ENCODE measurements around the gene ZNF555. TPM values are rescaled to one million over a fixed set of nuclear protein-coding genes. Genes with fewer than 3 reads are reported as not detected.
"Not testable (repeated sequence)": the region's sequence is repeated elsewhere in the genome, so short reads cannot be mapped to it uniquely, and the experiment has no call there.

Gene ZNF555
- total RNA-seq, 3 donors from 2014 or later (not counting 1 experiment from before 2014, with no cell fraction given) = 2.0 to 4.6 (median 2.9) TPM

DNA sequence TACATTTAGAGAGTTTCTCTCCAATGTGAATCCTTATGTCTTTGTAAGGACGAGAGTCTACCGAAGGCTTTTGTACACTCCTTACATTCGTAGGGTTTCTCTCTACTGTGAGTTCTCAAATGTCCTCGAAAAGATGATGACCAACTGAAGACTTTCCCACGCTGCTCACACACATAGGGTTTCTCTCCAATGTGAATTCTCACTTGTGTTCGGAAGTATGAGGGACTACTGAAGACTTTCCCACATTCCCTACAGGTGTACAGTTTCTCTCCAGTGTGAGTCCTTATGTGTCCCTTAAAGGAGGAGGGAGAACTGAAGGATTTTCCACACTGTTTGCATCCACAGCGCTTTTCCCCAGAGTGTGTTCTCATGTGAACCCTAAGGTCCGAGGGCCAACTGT is 55.4 kb downstream of the ZNF555 start:
- Mint-ChIP-seq H3K36me3 (no peaks in the 10 kb centered on the region), H3K27me3 (ENCODE audit: low read depth in 2 of 2) (no peaks in the 10 kb centered on the region), H3K9me3 (no peaks in the 10 kb centered on the region), H3K27ac (no peak overlapping the region), H3K4me3 (no peak overlapping the region), H3K4me1 (peaks cover 12 to 14% of the 10 kb centered on the region in 2 donors)
- Histone ChIP-seq H3K27me3 (ENCODE audit: control insufficient read depth, insufficient read depth, low read length) (no peaks in the 10 kb centered on the region), H3K36me3 (ENCODE audit: control insufficient read depth, insufficient read depth, low read length) (no peaks in the 10 kb centered on the region), H3K4me3 (ENCODE audit: low read length) (no peak overlapping the region), H3K4me1 (ENCODE audit: control insufficient read depth, insufficient read depth, low read length) (peaks cover 9% of the 10 kb centered on the region), H3K9me3 (ENCODE audit: control insufficient read depth, insufficient read depth, low read length) (no peaks in the 10 kb centered on the region), H3K27ac (ENCODE audit: low read length) (no peak overlapping the region)
- DNase-seq (no peak), ATAC-seq (no peak)
- TF ChIP-seq, protein P1, sequence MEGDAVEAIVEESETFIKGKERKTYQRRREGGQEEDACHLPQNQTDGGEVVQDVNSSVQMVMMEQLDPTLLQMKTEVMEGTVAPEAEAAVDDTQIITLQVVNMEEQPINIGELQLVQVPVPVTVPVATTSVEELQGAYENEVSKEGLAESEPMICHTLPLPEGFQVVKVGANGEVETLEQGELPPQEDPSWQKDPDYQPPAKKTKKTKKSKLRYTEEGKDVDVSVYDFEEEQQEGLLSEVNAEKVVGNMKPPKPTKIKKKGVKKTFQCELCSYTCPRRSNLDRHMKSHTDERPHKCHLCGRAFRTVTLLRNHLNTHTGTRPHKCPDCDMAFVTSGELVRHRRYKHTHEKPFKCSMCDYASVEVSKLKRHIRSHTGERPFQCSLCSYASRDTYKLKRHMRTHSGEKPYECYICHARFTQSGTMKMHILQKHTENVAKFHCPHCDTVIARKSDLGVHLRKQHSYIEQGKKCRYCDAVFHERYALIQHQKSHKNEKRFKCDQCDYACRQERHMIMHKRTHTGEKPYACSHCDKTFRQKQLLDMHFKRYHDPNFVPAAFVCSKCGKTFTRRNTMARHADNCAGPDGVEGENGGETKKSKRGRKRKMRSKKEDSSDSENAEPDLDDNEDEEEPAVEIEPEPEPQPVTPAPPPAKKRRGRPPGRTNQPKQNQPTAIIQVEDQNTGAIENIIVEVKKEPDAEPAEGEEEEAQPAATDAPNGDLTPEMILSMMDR (IDR thresholded peaks at IDR 0.05) = no peak
- intact Hi-C loops (cut with micrococcal nuclease) = no loop called here
- 73% methylated on average over 6 of the region's 8 CpGs for WGBS (ENCODE audit: insufficient coverage)

DNA sequence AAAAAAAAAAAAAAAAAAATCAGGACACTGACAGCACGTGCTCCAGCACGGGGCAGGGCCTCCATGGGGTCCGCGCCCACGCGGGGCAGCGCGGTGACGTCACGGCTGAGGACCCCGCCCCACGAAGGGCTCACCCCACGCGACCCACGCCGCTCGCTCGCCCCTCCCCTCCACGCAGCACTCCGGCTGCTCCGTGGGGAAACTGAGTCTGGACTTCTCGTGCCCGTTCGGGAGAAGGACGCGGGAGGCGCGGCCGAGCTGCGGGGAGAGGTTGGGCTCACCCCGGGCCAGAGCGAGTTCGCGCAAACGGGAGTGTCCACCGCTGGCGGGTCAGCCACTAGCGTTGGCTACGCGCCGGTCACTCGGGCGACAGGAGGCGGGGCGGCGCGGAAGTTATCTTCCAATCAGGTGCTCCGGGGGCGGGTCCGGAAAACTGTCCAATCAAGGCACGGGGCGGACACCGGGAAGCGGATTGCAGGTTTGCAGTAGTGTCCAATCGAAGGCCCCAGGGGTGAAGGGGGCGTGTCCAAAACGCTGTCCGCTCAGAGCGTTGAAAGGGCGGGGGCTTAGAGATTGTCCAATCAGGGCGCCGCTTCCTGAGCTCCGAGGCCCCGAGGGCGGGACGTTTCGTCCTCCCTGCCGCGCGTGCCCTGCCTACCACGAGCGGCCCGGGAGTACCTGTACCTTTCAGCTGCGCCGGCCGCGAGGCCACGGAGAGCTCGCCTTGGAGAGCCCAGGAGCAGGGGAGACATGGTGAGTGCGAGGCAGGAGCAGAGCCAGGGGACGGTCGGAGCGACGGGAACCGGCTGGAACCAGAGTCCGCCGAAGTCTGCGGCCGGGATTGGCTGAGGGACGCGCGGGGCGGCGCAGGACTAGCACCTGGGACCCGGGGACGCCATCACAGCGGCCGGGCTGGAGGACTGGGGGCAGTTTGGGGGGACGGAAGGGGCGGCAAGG is 59.3 kb downstream of the ZNF555 start, which contains the start of gene ZNF57:
Gene ZNF57 (plus strand): TSS at position 633 of the 957 bp plus-strand sequence. CDS start 118 bp downstream, at position 751.
- TF ChIP-seq, protein P1 (IDR thresholded peaks at IDR 0.05) = no peak
- Mint-ChIP-seq H3K27me3 (ENCODE audit: low read depth in 2 of 2) (no peaks in the 10 kb centered on the region), H3K4me3 (peak within 1 kb of the TSS; percentile 99), H3K4me1 (peaks cover 20 to 21% of the 10 kb centered on the region in 2 donors), H3K27ac (peak within 1 kb of the TSS; percentile 82 to 92), H3K36me3 (no peaks in the 10 kb centered on the region), H3K9me3 (no peaks in the 10 kb centered on the region)
- DNase-seq (peak; percentile 96 to 99), ATAC-seq (peak; percentile 98 to 100 (median 98))
- Histone ChIP-seq H3K27ac (ENCODE audit: low read length) (peak within 1 kb of the TSS; percentile 52), H3K9me3 (ENCODE audit: control insufficient read depth, insufficient read depth, low read length) (no peaks in the 10 kb centered on the region), H3K4me3 (ENCODE audit: low read length) (peak within 1 kb of the TSS; percentile 77), H3K36me3 (ENCODE audit: control insufficient read depth, insufficient read depth, low read length) (no peaks in the 10 kb centered on the region), H3K27me3 (ENCODE audit: control insufficient read depth, insufficient read depth, low read length) (no peaks in the 10 kb centered on the region), H3K4me1 (ENCODE audit: control insufficient read depth, insufficient read depth, low read length) (peaks cover 13% of the 10 kb centered on the region)
- under 1% methylated on average over 99 of the region's 100 CpGs for WGBS (ENCODE audit: insufficient coverage)
- intact Hi-C loops (cut with micrococcal nuclease) = loop anchor here (5.0 kb wide), 1 partner anchor 47 kb away; no protein-coding TSS in a partner anchor

- Mint-ChIP-seq H3K36me3 (no peaks in the 10 kb centered on the region), H3K4me3 (peak overlapping the region; percentile 99), H3K4me1 (peaks cover 25 to 27% of the 10 kb centered on the region in 2 donors), H3K9me3 (no peaks in the 10 kb centered on the region), H3K27ac (no peak overlapping the region), H3K27me3 (ENCODE audit: low read depth in 2 of 2) (no peaks in the 10 kb centered on the region)
- H3K36me3 ChIP-seq (ENCODE audit: control insufficient read depth, insufficient read depth, low read length) = no peaks in the 10 kb centered on the region
- H3K27me3 ChIP-seq (ENCODE audit: control insufficient read depth, insufficient read depth, low read length) = no peaks in the 10 kb centered on the region
- no peak overlapping the region for H3K4me3 ChIP-seq (ENCODE audit: low read length)
- WGBS (ENCODE audit: insufficient coverage) = 85% methylated on average over 13 of the region's 13 CpGs
- H3K27ac ChIP-seq (ENCODE audit: low read length) = no peak overlapping the region
- DNase-seq (no peak), ATAC-seq (no peak)
- TF ChIP-seq, protein P1 (IDR thresholded peaks at IDR 0.05) = no peak
- intact Hi-C loops (cut with micrococcal nuclease) = loop anchor here (5.0 kb wide), 1 partner anchor 45 kb away; no protein-coding TSS in a partner anchor
- H3K9me3 ChIP-seq (ENCODE audit: control insufficient read depth, insufficient read depth, low read length) = no peaks in the 10 kb centered on the region
- peaks cover 13% of the 10 kb centered on the region for H3K4me1 ChIP-seq (ENCODE audit: control insufficient read depth, insufficient read depth, low read length)
Measured at GRCh38 chr19:2902590-2903218, 61.4 kb downstream of the ZNF555 start.

- not testable (repeated sequence) for H3K36me3 ChIP-seq (ENCODE audit: control insufficient read depth, insufficient read depth, low read length); H3K9me3 Mint-ChIP-seq; H3K27ac ChIP-seq (ENCODE audit: low read length); H3K36me3 Mint-ChIP-seq; H3K27ac Mint-ChIP-seq; H3K9me3 ChIP-seq (ENCODE audit: control insufficient read depth, insufficient read depth, low read length); H3K27me3 Mint-ChIP-seq (ENCODE audit: low read depth in 2 of 2); H3K4me3 Mint-ChIP-seq; H3K4me3 ChIP-seq (ENCODE audit: low read length); DNase-seq; ATAC-seq; H3K27me3 ChIP-seq (ENCODE audit: control insufficient read depth, insufficient read depth, low read length)
- peaks cover 13% of the 10 kb centered on the region for H3K4me1 ChIP-seq (ENCODE audit: control insufficient read depth, insufficient read depth, low read length)
- 96% methylated on average over 13 of the region's 13 CpGs for WGBS (ENCODE audit: insufficient coverage)
- intact Hi-C loops (cut with micrococcal nuclease) = loop anchor here (5.0 kb wide), 1 partner anchor 44 kb away; no protein-coding TSS in a partner anchor
- H3K4me1 Mint-ChIP-seq = peaks cover 25 to 27% of the 10 kb centered on the region in 2 donors
Measured at GRCh38 chr19:2903326-2903725, 62.1 kb downstream of the ZNF555 start.
